Fibroblast of lung (primary cell): ENCODE data around the gene CDRT4.

Experiments used
- EZH2 ChIP-seq: IDR thresholded peaks from 2 replicates; pipeline ENCODE4 v1.5.1; 2012; ENCODE audit warnings: low read length, control low read depth, mild to moderate bottlenecking; ENCODE audit errors: missing control alignments
- TF ChIP-seq, protein P1 (sequence below), 2 donors: IDR thresholded peaks in 1 of 2; conservative IDR thresholded peaks in 1 of 2; 1 replicate in 1 of 2; 2 replicates in 1 of 2; pipeline ENCODE4 v1.5.1; 2011 to 2012; ENCODE audit warnings: low read length in 2 of 2, control low read depth in 1 of 2, inconsistent platforms in 1 of 2, low read depth in 1 of 2, mild to moderate bottlenecking in 1 of 2

DNA sequence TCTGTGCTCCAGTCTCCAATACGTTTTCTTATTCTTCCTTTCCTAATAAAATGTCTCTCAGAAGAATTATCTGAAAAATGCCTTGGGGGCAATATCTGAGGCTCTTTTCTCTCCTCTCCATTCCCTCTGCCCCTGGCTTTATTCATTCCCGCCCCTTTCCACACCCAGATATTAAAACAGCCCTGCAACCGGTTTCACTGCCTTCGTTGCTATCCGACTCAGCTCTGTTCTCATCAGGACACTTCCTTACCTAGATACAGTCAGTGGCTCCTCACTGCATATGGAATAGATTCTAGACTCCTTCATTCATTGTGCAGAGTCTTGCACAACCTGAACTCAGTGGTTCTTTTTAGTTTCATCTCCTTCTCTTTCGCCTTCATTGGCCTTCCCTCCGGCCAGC, 74.0 kb downstream of the CDRT4 start:
- TF ChIP-seq, protein P1, sequence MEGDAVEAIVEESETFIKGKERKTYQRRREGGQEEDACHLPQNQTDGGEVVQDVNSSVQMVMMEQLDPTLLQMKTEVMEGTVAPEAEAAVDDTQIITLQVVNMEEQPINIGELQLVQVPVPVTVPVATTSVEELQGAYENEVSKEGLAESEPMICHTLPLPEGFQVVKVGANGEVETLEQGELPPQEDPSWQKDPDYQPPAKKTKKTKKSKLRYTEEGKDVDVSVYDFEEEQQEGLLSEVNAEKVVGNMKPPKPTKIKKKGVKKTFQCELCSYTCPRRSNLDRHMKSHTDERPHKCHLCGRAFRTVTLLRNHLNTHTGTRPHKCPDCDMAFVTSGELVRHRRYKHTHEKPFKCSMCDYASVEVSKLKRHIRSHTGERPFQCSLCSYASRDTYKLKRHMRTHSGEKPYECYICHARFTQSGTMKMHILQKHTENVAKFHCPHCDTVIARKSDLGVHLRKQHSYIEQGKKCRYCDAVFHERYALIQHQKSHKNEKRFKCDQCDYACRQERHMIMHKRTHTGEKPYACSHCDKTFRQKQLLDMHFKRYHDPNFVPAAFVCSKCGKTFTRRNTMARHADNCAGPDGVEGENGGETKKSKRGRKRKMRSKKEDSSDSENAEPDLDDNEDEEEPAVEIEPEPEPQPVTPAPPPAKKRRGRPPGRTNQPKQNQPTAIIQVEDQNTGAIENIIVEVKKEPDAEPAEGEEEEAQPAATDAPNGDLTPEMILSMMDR (conservative IDR thresholded peaks at IDR 0.05 in 1 of 2, IDR thresholded peaks at IDR 0.05 in 1 of 2; ENCODE audit: low read depth in 1 of 2, low read length in 2 of 2): no peak
- TF ChIP-seq EZH2: no peak
